ENCODE data around the gene TRMT112.
"Not testable (repeated sequence)": the region's sequence is repeated elsewhere in the genome, so short reads cannot be mapped to it uniquely, and the experiment has no call there.

TRMT112 gene

GRCh38 chr11:64327993-64328392, 10.6 kb upstream of the TRMT112 start:
- DNase-seq, result no peak

GRCh38 chr11:64327375-64327774, 10.0 kb upstream of the TRMT112 start:
- DNase-seq, result no peak

- no peak for DNase-seq
These were observed 7.5 kb upstream of the TRMT112 start for GRCh38 chr11:64324692-64325469.

- not testable (repeated sequence) for DNase-seq
These were observed 6.6 kb upstream of the TRMT112 start for GRCh38 chr11:64323984-64324383.

- no peak for DNase-seq
These were observed 6.0 kb upstream of the TRMT112 start for GRCh38 chr11:64323373-64323772.

- no peak for DNase-seq
These were observed 5.5 kb upstream of the TRMT112 start for GRCh38 chr11:64322925-64323260.

GRCh38 chr11:64321533-64321932, 4.2 kb upstream of the TRMT112 start:
- no peak for DNase-seq

- no peak for DNase-seq
These were observed 3.7 kb upstream of the TRMT112 start for GRCh38 chr11:64321026-64321425.

- DNase-seq, result no peak
These were observed 3.2 kb upstream of the TRMT112 start for GRCh38 chr11:64320556-64320955.

GRCh38 chr11:64318766-64319761, 1.7 kb upstream of the TRMT112 start:
- DNase-seq, result no peak

GRCh38 chr11:64317961-64318765, 804 bp upstream of the TRMT112 start, which contains the start of gene PRDX5:
TSS of gene PRDX5 (plus strand) at chr11:64318121. CDS start at chr11:64318216, 95 bp downstream.
- DNase-seq, result peak; percentile 98

GRCh38 chr11:64316672-64317324, 561 bp downstream of the TRMT112 start:
- no peak for DNase-seq

GRCh38 chr11:64315667-64316526, 1.5 kb downstream of the TRMT112 start:
- not testable (repeated sequence) for DNase-seq

- DNase-seq, result no peak
These were observed 2.4 kb downstream of the TRMT112 start for GRCh38 chr11:64314805-64315561.

- no peak for DNase-seq
These were observed 3.1 kb downstream of the TRMT112 start for GRCh38 chr11:64314146-64314804.

- no peak for DNase-seq
These were observed 3.7 kb downstream of the TRMT112 start for GRCh38 chr11:64313491-64314145.

- no peak for DNase-seq
These were observed 4.4 kb downstream of the TRMT112 start for GRCh38 chr11:64312947-64313346.

- DNase-seq, result not testable (repeated sequence)
These were observed 9.6 kb downstream of the TRMT112 start for GRCh38 chr11:64307795-64308194.

- peak; percentile 55 for DNase-seq
These were observed 10.3 kb downstream of the TRMT112 start for GRCh38 chr11:64306876-64307622.
